Stimulated activated CD4-positive, alpha-beta T cell treated with anti-CD3 and anti-CD28 coated beads, Interleukin-4, amount 100 ng/mL, for 24 hours (primary cell): ENCODE data around the gene SLCO3A1.

Experiments used
- DNase-seq: peaks from one replicate; pipeline ENCODE4 v3.0.0-alpha.2; 2020

Gene SLCO3A1

GRCh38 chr15:92111291-92111690 lies 257.8 kb downstream of the SLCO3A1 start:
- no peak for DNase-seq

DNA sequence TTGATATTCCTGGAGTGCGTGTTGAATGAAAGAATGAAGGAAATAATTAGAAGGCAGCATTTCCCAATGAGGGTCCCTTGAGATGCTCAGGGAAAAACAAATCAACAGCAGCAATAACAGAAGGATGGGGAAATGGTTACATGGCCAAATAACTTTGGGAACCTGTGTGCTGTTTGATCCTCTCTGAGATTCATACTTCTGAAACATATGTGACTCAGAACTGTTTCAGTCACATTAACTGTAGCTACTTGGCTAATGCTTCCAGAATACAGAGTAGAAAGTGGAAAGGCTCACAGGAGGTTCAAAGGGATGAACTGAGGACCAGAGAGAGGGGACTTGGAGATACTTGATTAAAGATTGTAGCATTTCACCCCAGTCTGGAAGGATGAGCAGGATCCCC lies 258.2 kb downstream of the SLCO3A1 start:
- DNase-seq, result no peak

- DNase-seq, result no peak
Observed at GRCh38 chr15:92112180-92112579, 258.7 kb downstream of the SLCO3A1 start.

DNA sequence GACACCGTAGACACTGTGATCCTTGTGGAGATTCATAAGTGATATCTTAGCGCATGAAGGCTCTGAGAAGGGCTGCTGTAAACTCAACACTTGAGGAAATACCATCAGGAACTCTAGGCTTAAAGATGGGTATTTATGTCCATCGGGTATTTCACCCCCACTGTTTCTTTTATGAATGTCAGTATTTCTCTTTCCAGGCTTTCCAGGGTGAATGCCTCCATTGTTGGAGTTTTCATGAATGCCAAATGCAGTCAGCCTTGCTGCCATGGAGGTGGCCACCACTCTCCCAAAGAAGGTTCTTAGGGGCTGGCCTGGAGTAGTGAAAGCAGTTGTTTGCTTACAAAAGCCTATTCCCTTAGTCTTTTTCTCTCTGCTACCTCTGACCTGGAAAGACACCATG lies 259.2 kb downstream of the SLCO3A1 start:
- DNase-seq, result no peak

GRCh38 chr15:92113832-92114231 lies 260.3 kb downstream of the SLCO3A1 start:
- no peak for DNase-seq

GRCh38 chr15:92115834-92116233 lies 262.3 kb downstream of the SLCO3A1 start:
- DNase-seq, result no peak

DNA sequence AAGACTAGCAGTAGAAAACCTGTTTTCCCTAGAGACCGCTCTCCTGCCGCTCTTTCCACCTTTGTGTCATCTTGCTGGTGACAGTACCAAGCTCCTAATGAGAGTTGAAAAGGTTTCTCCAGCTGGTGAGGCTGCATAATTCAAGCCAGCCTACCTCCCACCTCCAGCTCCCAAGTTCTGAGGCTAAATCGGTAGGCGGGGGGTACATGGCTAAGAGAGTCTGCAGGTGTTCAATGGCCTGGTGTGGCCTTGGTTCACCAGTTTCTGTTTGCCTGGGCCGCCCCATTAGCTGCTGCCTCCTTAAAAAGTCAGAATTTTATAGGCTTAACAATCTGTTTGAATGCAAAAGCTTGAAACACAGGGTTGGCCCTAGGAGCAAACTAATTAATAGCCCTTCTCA lies 262.8 kb downstream of the SLCO3A1 start:
- DNase-seq, result no peak

DNA sequence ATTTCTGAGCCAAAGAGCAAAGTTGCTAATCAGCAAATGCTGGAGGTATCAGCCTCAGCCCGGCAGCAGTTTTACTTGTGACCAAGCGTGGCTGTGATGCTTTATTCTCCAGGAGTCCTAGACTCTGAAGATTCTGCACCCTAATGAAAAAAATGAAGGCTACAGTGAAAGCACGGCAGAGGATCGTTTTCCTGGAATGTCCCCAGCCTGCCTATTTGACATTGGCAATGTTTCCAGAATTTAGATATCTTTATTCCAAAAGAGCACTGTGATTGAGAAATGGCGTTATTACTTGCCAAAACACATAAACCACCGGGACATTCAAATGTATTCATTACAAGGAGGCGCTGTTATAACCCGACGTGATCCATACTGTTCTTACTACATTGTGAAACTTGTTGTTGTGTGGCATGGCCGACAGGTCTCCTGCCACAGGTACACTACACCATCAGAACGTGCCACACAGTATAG lies 263.8 kb downstream of the SLCO3A1 start:
- DNase-seq, result no peak

- no peak for DNase-seq
Observed at GRCh38 chr15:92118162-92118935, 264.8 kb downstream of the SLCO3A1 start.

DNA sequence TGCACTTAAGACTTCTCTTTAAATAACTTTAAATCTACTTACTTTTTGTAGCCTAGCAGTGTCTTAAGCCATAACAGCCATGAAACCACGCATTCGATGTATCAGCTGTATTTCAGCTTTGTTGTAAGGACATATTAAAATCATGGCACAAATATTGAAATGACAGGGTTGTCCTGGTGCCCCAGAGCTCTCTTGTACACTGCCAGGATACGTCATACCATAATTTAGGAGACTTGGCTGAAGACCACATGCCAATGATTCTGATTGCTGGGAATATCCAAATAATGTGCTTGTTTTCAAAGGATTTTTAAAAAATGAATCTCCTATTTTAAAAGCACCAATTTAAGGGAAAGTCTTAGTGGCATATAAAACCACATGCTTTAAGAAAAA lies 265.4 kb downstream of the SLCO3A1 start:
- DNase-seq, result no peak

GRCh38 chr15:92120094-92120795 lies 266.7 kb downstream of the SLCO3A1 start:
- DNase-seq, result no peak

DNA sequence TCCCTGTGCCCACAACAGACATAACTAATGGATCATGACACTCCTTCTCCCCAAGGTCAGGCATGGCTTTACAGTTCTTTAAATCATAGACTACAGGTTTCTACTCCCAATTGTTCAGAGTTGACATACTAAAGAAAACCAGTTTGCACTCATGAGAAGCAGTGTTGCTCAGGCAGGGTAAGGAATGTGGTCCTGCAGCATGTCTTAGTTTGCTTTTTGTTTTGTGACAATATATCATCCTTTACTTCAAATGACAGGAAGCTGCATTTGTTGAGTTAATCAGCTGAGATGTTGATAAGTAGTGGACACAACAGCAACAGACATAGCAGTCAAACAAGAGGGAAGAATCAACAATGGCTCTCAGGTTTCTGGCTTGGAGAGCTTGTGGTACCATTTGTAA lies 267.5 kb downstream of the SLCO3A1 start:
- no peak for DNase-seq

GRCh38 chr15:92122259-92122658 lies 268.8 kb downstream of the SLCO3A1 start:
- no peak for DNase-seq

DNA sequence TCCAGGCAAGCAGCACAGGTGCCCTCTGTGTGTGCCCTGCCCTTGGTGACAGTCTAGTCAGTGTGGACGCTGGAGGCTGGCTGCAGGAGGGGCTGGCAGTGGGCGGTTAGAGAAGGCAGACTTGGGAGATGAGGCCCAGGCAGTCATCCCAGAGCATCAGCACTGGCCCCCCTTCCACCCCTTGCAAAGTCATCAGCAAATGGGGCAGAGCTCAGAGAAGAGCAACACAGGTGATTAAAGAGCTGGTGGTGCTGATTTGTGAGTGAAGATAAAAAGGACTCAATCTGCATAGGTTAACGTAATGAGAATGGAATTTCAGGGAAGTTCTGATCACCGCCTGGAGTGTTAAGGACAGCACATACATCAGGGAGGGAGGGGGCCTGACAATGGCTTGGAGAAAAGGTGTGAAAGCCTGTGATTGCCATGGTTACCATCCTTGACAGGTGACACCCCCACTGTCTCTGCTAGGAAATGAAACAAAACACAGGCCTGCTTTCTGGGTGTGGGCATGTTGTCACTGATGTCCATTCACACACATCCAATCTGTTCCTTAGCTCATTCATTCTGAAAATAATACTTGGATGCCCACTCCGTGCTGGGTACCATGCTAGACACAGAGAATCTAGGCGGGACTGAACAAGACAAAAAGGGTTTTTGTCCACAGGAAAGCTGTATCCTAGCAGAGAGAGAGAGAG lies 270.6 kb downstream of the SLCO3A1 start:
- no peak for DNase-seq

DNA sequence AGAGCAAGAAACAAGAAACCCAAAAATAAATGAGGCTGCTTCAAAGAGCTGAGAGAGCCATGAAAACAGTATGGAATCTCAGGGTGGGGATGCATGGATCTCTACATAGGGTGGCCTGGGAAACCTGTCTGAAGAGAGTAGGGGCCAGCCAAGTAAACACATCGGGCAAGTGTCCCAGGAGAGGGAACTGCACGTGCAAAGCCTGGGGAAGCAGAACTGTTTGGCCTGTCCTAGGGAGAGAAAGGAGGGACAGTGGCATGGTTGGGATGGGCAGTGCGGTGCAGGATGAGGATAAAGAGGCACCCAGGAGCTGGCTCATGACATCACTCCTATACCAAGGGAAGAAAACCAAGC lies 271.1 kb downstream of the SLCO3A1 start:
- DNase-seq, result no peak

DNA sequence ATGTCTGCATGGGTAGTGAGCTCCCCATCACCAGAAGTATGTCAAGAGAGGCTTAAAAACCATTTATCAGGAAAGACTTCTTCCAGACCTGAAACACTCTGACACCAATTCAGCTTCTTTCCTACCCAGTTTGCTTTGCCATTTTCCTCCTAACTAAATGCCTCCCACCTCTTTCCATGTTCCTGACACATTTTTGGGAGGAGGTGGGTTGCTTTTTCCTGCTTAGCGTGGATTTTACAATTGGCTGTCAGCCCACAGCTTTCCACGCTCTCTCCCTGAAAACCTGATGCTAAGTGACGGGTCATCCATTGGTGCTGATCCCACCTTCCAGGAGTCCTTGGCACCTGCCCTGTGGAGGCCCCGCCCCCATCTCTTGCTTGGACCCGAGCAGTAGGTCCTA lies 275.3 kb downstream of the SLCO3A1 start:
- DNase-seq, result no peak

DNA sequence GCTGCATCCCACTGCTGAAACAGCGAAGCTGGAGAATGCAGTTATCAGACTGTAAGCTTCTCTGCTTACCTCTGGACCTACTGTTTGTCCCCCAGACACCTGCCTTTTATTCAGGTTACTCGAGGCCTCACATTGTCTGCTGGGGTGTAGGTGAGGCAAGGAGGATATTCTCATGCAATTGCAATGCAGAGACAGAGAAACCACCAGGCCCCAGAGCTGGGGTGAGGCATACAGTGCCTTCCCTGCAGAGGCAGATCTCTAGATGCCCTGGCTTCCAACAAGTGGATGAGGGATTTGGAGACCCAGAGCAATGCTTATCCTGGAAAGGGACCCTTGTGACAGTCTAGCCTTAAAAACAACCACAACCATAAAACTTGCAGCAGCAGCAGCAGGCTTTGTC lies 276.7 kb downstream of the SLCO3A1 start:
- no peak for DNase-seq

DNA sequence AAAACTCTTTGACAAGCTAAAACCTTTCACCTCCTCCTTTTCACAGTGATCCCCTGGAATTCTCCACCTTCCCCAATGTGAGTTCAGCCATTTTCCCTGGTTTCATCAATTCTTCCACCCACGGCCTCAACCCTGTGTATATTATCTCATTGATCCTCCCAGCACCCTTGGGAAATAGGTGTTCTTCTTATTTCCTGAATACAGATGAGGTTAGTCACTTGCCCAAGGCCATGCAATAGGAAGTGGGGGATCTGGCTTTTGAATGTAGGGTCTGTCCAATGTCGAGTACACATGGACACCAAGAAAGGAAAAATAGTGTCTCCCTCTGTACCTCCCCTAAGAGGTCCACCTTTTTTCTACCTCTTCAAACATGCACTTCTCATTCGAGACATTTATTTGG lies 277.4 kb downstream of the SLCO3A1 start:
- DNase-seq, result no peak

DNA sequence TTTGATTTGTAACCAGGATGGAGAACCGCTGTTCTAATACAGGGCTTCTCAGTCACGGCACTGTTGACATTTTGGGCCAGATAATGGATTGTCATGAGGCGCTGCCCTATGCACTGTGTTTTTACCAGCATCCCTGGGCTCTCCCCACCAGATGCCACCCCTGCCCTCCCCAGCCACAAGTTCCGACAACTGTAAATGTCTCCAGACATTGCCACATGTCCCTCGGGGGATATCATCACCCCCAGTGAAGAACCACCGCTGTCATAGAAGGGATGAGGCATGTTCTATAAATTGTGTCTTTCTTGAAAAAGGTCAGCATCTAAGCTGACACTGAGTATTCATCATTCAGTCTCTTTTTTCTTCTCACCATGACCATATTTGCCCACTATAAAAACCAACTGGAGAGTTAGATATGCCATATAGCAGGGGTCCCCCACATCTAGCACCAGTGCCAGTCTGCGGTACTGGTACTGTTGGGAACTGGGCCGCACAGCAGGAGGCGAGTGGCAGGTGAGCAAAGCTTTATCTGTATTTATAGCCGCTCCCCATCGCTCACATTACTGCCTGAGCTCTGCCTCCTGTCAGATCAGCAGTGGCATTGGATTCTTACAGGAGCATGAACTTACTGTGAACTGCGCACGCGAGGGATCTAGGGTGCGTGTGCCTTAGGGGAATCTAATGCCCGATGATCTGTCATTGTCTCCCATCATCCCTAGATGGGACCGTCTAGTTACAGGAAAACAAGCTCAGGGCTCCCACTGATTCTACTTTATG lies 279.7 kb downstream of the SLCO3A1 start:
- no peak for DNase-seq

DNA sequence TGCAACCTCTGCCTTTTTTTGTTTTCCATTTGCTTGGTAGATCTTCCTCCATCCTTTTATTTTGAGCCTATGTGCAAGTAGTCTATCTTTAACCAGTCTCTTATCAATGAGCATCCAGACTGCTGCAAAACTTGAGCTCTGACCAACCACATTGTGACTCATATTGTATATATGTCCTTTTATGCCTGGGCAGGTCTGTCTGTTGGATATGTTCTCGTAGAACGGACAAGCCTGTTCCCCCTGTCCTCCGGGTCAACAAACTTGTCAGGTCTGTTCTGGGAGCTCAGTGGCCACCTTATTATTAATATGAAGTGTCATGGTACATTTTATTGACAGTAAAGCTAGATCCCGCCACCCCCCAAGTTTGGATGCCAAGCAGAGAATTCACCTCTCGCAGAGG lies 287.3 kb downstream of the SLCO3A1 start:
- no peak for DNase-seq

- no peak for DNase-seq
Observed at GRCh38 chr15:92141607-92142006, 288.1 kb downstream of the SLCO3A1 start.

GRCh38 chr15:92142242-92143232 lies 289.0 kb downstream of the SLCO3A1 start:
- DNase-seq, result no peak
